Breast epithelium (tissue), 3 donors: ENCODE data around the gene PRDM7.

Experiments used
- POLR2A ChIP-seq: fragments of 450-650 bp; IDR thresholded peaks from one replicate; pipeline ENCODE4 v1.6.1; 2016; ENCODE audit warnings: antibody characterized with exemption, mild to moderate bottlenecking, moderate library complexity
- POLR2AphosphoS5 ChIP-seq, 3 donors: sonication (generic); formaldehyde crosslinking; IDR thresholded peaks; one replicate each; pipeline ENCODE4 v1.6.1; 2017; ENCODE audit warnings: antibody characterized with exemption in 3 of 3
- TF ChIP-seq, protein P1 (sequence below), 3 donors: fragments of 450-650 bp; IDR thresholded peaks; one replicate each; pipeline ENCODE4 v1.5.1; 2016 to 2017; ENCODE audit warnings: antibody characterized with exemption in 3 of 3, mild to moderate bottlenecking in 3 of 3, moderate library complexity in 3 of 3

DNA sequence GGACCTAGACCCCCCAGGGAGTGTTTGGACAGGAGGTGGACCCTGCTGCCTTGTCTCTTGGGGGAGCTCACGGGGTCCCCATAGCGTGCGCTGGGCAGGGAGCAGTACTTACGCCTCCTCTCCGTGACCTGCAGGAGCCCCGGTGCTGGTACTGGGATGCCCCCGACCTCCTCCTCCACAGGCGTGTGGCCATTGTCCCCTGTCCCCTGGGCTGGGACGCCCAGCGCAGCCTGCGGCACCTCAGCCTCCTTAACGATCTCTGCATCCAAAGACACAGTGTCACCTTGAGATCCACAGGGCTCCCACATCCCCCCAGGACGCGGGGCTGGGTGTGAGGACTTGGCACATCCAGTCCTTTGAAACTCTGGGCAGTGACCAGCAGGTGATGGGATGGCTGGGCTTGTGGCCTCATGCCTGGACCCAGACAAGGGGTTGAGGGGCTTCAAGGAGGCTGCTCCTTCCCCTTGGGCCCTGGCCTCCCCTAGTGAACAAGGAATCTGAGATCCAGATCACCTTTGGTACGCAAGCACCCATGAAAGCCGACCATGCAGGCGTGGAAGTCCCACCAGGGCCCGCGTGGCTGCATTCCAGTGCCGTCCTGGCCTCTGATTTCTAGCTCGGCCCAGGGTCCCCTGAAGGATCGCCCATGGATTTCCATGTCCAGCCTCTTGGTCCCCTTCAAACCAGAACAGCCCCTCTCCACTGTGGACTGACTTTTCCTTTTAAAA, 67.8 kb downstream of the PRDM7 start:
- no peak for TF ChIP-seq POLR2A
- TF ChIP-seq, protein P1, sequence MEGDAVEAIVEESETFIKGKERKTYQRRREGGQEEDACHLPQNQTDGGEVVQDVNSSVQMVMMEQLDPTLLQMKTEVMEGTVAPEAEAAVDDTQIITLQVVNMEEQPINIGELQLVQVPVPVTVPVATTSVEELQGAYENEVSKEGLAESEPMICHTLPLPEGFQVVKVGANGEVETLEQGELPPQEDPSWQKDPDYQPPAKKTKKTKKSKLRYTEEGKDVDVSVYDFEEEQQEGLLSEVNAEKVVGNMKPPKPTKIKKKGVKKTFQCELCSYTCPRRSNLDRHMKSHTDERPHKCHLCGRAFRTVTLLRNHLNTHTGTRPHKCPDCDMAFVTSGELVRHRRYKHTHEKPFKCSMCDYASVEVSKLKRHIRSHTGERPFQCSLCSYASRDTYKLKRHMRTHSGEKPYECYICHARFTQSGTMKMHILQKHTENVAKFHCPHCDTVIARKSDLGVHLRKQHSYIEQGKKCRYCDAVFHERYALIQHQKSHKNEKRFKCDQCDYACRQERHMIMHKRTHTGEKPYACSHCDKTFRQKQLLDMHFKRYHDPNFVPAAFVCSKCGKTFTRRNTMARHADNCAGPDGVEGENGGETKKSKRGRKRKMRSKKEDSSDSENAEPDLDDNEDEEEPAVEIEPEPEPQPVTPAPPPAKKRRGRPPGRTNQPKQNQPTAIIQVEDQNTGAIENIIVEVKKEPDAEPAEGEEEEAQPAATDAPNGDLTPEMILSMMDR (IDR thresholded peaks at IDR 0.05), result no peak
- TF ChIP-seq POLR2AphosphoS5 (IDR thresholded peaks at IDR 0.05), result no peak
